Heart left ventricle (tissue), 16 donors: Measurements from ENCODE around the gene TUBB2A. TPM values are rescaled to one million over a fixed set of nuclear protein-coding genes. Genes with fewer than 3 reads are reported as not detected.
"Not testable (repeated sequence)": the region's sequence is repeated elsewhere in the genome, so short reads cannot be mapped to it uniquely, and the experiment has no call there.

Experiments
- ATAC-seq, 4 donors: fragments of 200-7000 bp; cut with Tn5 transposase; one replicate each; pipeline ENCODE4 v1.9.1; 2020 to 2022; ENCODE audit warnings: moderate library complexity in 4 of 4, mild to moderate bottlenecking in 3 of 4, moderate number of reproducible peaks in 1 of 4
- DNase-seq, 5 donors: peaks; one replicate each; pipeline ENCODE4 v3.0.0-alpha.2; 2020
- H3K27ac ChIP-seq, 12 donors: fragments of 200-600 bp; sonication (generic) in 4 of 12; one replicate each; pipeline versions ENCODE4 v1.5.0 to v1.8.0; 2016 to 2022; ENCODE audit warnings: mild to moderate bottlenecking in 2 of 12
- H3K27me3 ChIP-seq, 9 donors: fragments of 200-600 bp; sonication (generic) in 2 of 9; one replicate each; pipeline versions ENCODE4 v1.5.1 to v1.8.0; 2016 to 2022; ENCODE audit warnings: mild to moderate bottlenecking in 3 of 9
- H3K36me3 ChIP-seq, 9 donors: fragments of 200-600 bp; sonication (generic) in 2 of 9; one replicate each; pipeline versions ENCODE4 v1.5.0 to v1.8.0; 2018 to 2022; ENCODE audit warnings: mild to moderate bottlenecking in 2 of 9
- H3K4me1 ChIP-seq, 12 donors: fragments of 200-600 bp; sonication (generic) in 4 of 12; one replicate each; pipeline versions ENCODE4 v1.5.0 to v1.8.0; 2016 to 2022; ENCODE audit warnings: mild to moderate bottlenecking in 3 of 12
- H3K4me3 ChIP-seq, 12 donors: fragments of 200-600 bp; sonication (generic) in 4 of 12; one replicate each; pipeline versions ENCODE4 v1.5.0 to v1.8.0; 2017 to 2022; ENCODE audit warnings: mild to moderate bottlenecking in 9 of 12, moderate library complexity in 4 of 12
- H3K9me3 ChIP-seq, 12 donors: fragments of 200-600 bp; sonication (generic) in 4 of 12; one replicate each; pipeline versions ENCODE4 v1.5.0 to v1.8.0; 2016 to 2022; ENCODE audit warnings: mild to moderate bottlenecking in 1 of 12
- CTCF ChIP-seq, 12 donors: fragments of 200-600 bp; sonication (generic) in 4 of 12; IDR thresholded peaks; one replicate each; pipeline versions ENCODE4 v1.5.0 to v1.8.0; 2018 to 2022; ENCODE audit warnings: antibody characterized with exemption in 12 of 12, mild to moderate bottlenecking in 5 of 12
- POLR2A ChIP-seq, 2 donors: fragments of 450-650 bp; IDR thresholded peaks; one replicate each; pipeline ENCODE4 v1.6.1; 2017; ENCODE audit warnings: antibody characterized with exemption in 2 of 2, mild to moderate bottlenecking in 2 of 2, moderate library complexity in 2 of 2
- WGBS, 4 donors: extraction: QIAGEN DNeasy Blood & Tissue Kit in 2 of 4; methylation state at CpG; one replicate each; pipeline versions ENCODE4 v1.1.5 to v1.1.7; 2013 to 2018; 5-methylcytosine and 5-hydroxymethylcytosine counted together
- intact Hi-C, 10 donors: fragments of 100-400 bp; cut with DNase I; formaldehyde crosslinking; loops; one replicate each; pipeline versions ENCODE4 v1.11.1 to v1.14.2; 2022
- polyA plus RNA-seq, 2 donors: library from polyadenylated mRNA; stranded (reverse); fragments of 200-250 nt; gene quantifications; one replicate each; pipeline ENCODE4 v1.2.3, GENCODE V29; 2013
- total RNA-seq, 9 donors: library from RNA; depleted of rRNA in 2 of 9; stranded (reverse); fragments of >200 nt in 2 of 9; fragmentation: NEBNext Ultra II Directional in 3 of 9; extraction: Animal tissue kit (Norgen Biotek cat#: 25700) in 3 of 9; gene quantifications; one replicate each; pipeline versions ENCODE4 v1.1.0 to v1.2.4, GENCODE V29; 2016 to 2023
- donor health status: ischemic (EF 13 %, LVEDD 7.1; RV severe dilation, severe dysfunction).
- donor health status: healthy with polysubstance abuse.
- donor health status: DM: no; HTN: yes; CAD: no.
- donor health status: DM: no; HTN: no; CAD: no.
- donor health status: ischemic (EF 25% LVEDD 6.9; RV normal size, moderate dysfunction).
- donor health status: ischemic (EF 25% LVEDD 5.7; RV mildly dilated, moderate dysfunction).
- donor health status: healthy.
- donor health status: DM: yes; HTN: yes; CAD: no.
- donor health status: ischemic (EF 35%, LVEDD 5.7; RV mildly dilated, moderate dysfunction).
- donor health status: nonischemic (EF 11% LVEDD 7.7; RV severe dilation, severe dysfunction).
- donor health status: DM: yes; HTN: yes; CAD: no.
- donor health status: PGD.
- donor health status: ischemic (EF 29% LVEDD 5.4; RV normal size, mild dysfunction).
- donor health status: nonischemic (EF 23%, LVEDD 6.1; RV moderate dilation, normal function).

TUBB2A gene
- total and polyA plus RNA-seq, 11 donors = 12.7 to 61.7 (median 26.0) TPM

- WGBS, 4 donors = 60 to 73% (median 66%) methylated on average over 1 of the region's 1 CpG
- Histone ChIP-seq H3K27ac (peak overlapping the region in 10 of 12 donors; percentile 33 to 75 (median 52)), H3K36me3 (peaks cover 0 to 89% (median 32%) of the 10 kb centered on the region in 9 donors), H3K9me3 (no peaks in the 10 kb centered on the region), H3K27me3 (no peaks in the 10 kb centered on the region), H3K4me3 (no peak overlapping the region), H3K4me1 (peaks cover 0 to 26% (median 5%) of the 10 kb centered on the region in 12 donors)
- TF ChIP-seq POLR2A (IDR thresholded peaks at IDR 0.05) = no peak
- TF ChIP-seq CTCF (IDR thresholded peaks at IDR 0.05) = no peak
- ATAC-seq = peak in 1 of 4 donors; percentile 32
- intact Hi-C loops = loop anchor here in 1 of 10 donors (5.0 kb wide), 1 partner anchor 94 kb away; no protein-coding TSS in a partner anchor
- no peak for DNase-seq
Observed at GRCh38 chr6:3138341-3138740, 19.0 kb downstream of the TUBB2A start.

GRCh38 chr6:3137873-3138272 is 19.5 kb downstream of the TUBB2A start:
- 76 to 84% (median 80%) methylated on average over 6 of the region's 6 CpGs for WGBS, 4 donors
- DNase-seq, H3K9me3 ChIP-seq, ATAC-seq, H3K27me3 ChIP-seq, H3K4me3 ChIP-seq: not testable (repeated sequence)
- peaks cover 0 to 89% (median 28%) of the 10 kb centered on the region in 9 donors for H3K36me3 ChIP-seq
- intact Hi-C loops = loop anchor here in 1 of 10 donors (5.0 kb wide), 1 partner anchor 94 kb away; no protein-coding TSS in a partner anchor
- peaks cover 0 to 26% (median 5%) of the 10 kb centered on the region in 12 donors for H3K4me1 ChIP-seq
- H3K27ac ChIP-seq = peak overlapping the region in 6 of 12 donors; percentile 33 to 67 (median 44)

GRCh38 chr6:3137057-3137777 is 20.1 kb downstream of the TUBB2A start:
- 94 to 96% (median 95%) methylated on average over 12 of the region's 12 CpGs for WGBS, 4 donors
- Histone ChIP-seq H3K27ac (peak overlapping the region in 5 of 12 donors; percentile 33 to 63 (median 44)), H3K4me1 (peaks cover 0 to 26% (median 5%) of the 10 kb centered on the region in 12 donors), H3K4me3 (no peak overlapping the region), H3K9me3 (no peaks in the 10 kb centered on the region), H3K27me3 (no peaks in the 10 kb centered on the region), H3K36me3 (peaks cover 0 to 88% (median 28%) of the 10 kb centered on the region in 9 donors)
- DNase-seq = no peak
- intact Hi-C loops = loop anchor here in 1 of 10 donors (5.0 kb wide), 1 partner anchor 95 kb away; no protein-coding TSS in a partner anchor
- no peak for TF ChIP-seq POLR2A (IDR thresholded peaks at IDR 0.05)
- TF ChIP-seq CTCF (IDR thresholded peaks at IDR 0.05) = no peak
- ATAC-seq = no peak

- TF ChIP-seq POLR2A (IDR thresholded peaks at IDR 0.05) (no peak), CTCF (IDR thresholded peaks at IDR 0.05) (no peak)
- H3K4me3 ChIP-seq = no peak overlapping the region
- H3K4me1 ChIP-seq = peaks cover 0 to 26% (median 5%) of the 10 kb centered on the region in 12 donors
- H3K36me3 ChIP-seq = peaks cover 0 to 86% (median 30%) of the 10 kb centered on the region in 9 donors
- ATAC-seq (no peak), DNase-seq (no peak)
- intact Hi-C loops = loop anchor here in 1 of 10 donors (5.0 kb wide), 1 partner anchor 96 kb away; no protein-coding TSS in a partner anchor
- no peaks in the 10 kb centered on the region for H3K9me3 ChIP-seq
- no peaks in the 10 kb centered on the region for H3K27me3 ChIP-seq
- WGBS, 4 donors = 89 to 94% (median 92%) methylated on average over 8 of the region's 8 CpGs
- H3K27ac ChIP-seq = no peak overlapping the region
Observed at GRCh38 chr6:3136292-3137011, 20.9 kb downstream of the TUBB2A start.
